HCT116 (cell line): Measurements from ENCODE around the gene YOD1. TPM values are rescaled to one million over a fixed set of nuclear protein-coding genes. Genes with fewer than 3 reads are reported as not detected.

Experiments
- ATAC-seq: fragments of 200-7000 bp; cut with Tn5 transposase; 2 replicates; pipeline ENCODE4 v1.9.1; 2020; ENCODE audit warnings: mild to moderate bottlenecking, moderate library complexity
- BruUV-seq: library from RNA; stranded (reverse); fragments of 400-500 nt; replicated peaks from 2 replicates; lab custom pipeline; 2021; lab: Mats Ljungman, UMichigan
- CTCF ChIA-PET: fragments of 300-600 bp; sonication (Branson Sonifier 250); formaldehyde crosslinking; loops from one replicate; lab custom pipeline; 2021; ENCODE audit warnings: antibody characterized with exemption; lab: Charles Lee
- POLR2A ChIA-PET: fragments of 300-600, 350-600 bp; sonication (Branson Sonifier 250); formaldehyde crosslinking; loops from one replicate; lab custom pipeline; 2021; ENCODE audit warnings: antibody characterized with exemption; lab: Charles Lee
- RAD21 ChIA-PET, 2 experiments: fragments of 300-600 bp; sonication (Branson Sonifier 250); formaldehyde crosslinking; loops; one replicate each; lab custom pipeline; 2023; ENCODE audit warnings: low total read pairs in 2 of 2; ENCODE audit not compliant: uncharacterized antibody in 2 of 2, unreplicated experiment in 2 of 2, low non-redundant PET in 1 of 2; lab: Charles Lee
- DNase-seq: peaks from one replicate; pipeline ENCODE4 v3.0.0-alpha.2; 2010; ENCODE audit warnings: low read depth, low spot score
- H2AFZ ChIP-seq: fragments of 200-600 bp; shearing (Covaris generic), sonication (generic); 2 replicates; pipeline ENCODE4 v1.6.1; 2017; ENCODE audit warnings: low read depth, mixed run types, mixed read lengths, antibody characterized with exemption, low read length; ENCODE audit not compliant: poor library complexity, severe bottlenecking
- H3K27ac ChIP-seq: 2 replicates; pipeline ENCODE4 v1.5.1; 2012; ENCODE audit warnings: low read depth, low read length
- H3K27me3 ChIP-seq: fragments of 200-600 bp; sonication (generic); 2 replicates; pipeline ENCODE4 v1.6.1; 2016; ENCODE audit warnings: mixed run types, low read length, mixed read lengths; ENCODE audit not compliant: insufficient read depth
- H3K36me3 ChIP-seq, 2 experiments: fragments of 200-500 bp in 1 of 2; fragments of 200-600 bp in 1 of 2; sonication (Bioruptor generic) in 1 of 2; sonication (generic) in 1 of 2; 2 replicates each; pipeline versions ENCODE4 v1.5.1 to v1.6.1; 2014 to 2016; ENCODE audit warnings: low read length in 2 of 2, inconsistent platforms in 1 of 2, mixed read lengths in 1 of 2, mixed run types in 1 of 2; ENCODE audit not compliant: insufficient read depth in 2 of 2, control insufficient read depth in 1 of 2
- H3K4me1 ChIP-seq, 2 experiments: fragments of 200-600 bp in 1 of 2; sonication (generic) in 1 of 2; 2 replicates each; pipeline versions ENCODE4 v1.5.1 to v1.6.1; 2012 to 2017; ENCODE audit warnings: low read length in 2 of 2, inconsistent platforms in 1 of 2, mild to moderate bottlenecking in 1 of 2, mixed read lengths in 1 of 2, mixed run types in 1 of 2, moderate library complexity in 1 of 2; ENCODE audit not compliant: insufficient read depth in 2 of 2, control insufficient read depth in 1 of 2
- H3K4me2 ChIP-seq: fragments of 200-600 bp; sonication (generic); 2 replicates; pipeline ENCODE4 v1.6.1; 2017; ENCODE audit warnings: mixed run types, low read length, mixed read lengths
- H3K4me3 ChIP-seq, 2 experiments: fragments of 200-600 bp in 1 of 2; sonication (generic) in 1 of 2; replicated peaks in 1 of 2; 2 replicates each; pipeline ENCODE4 v1.5.1; 2011 to 2016; ENCODE audit warnings: low read length in 2 of 2, control low read depth in 1 of 2, low read depth in 1 of 2, mild to moderate bottlenecking in 1 of 2, mixed read lengths in 1 of 2, mixed run types in 1 of 2
- H3K79me2 ChIP-seq: fragments of 200-600 bp; sonication (generic); 2 replicates; pipeline ENCODE4 v1.6.1; 2017; ENCODE audit warnings: mild to moderate bottlenecking, mixed run types, low read length, moderate library complexity, mixed read lengths; ENCODE audit not compliant: insufficient read depth
- H3K9ac ChIP-seq: fragments of 200-600 bp; sonication (generic); 2 replicates; pipeline ENCODE4 v1.6.1; 2016; ENCODE audit warnings: low read length, mixed read lengths
- H3K9me2 ChIP-seq: fragments of 200-600 bp; sonication (generic), shearing (Covaris generic); 2 replicates; pipeline ENCODE4 v1.6.1; 2017; ENCODE audit warnings: mixed run types, mild to moderate bottlenecking, moderate library complexity; ENCODE audit not compliant: insufficient read depth
- H3K9me3 ChIP-seq, 2 experiments: fragments of 200-500 bp in 1 of 2; fragments of 200-600 bp in 1 of 2; sonication (Bioruptor generic) in 1 of 2; sonication (generic) in 1 of 2; 2 replicates each; pipeline ENCODE4 v1.6.1; 2014 to 2017; ENCODE audit warnings: low read length in 2 of 2, mixed read lengths in 2 of 2, inconsistent platforms in 1 of 2, low read depth in 1 of 2, mild to moderate bottlenecking in 1 of 2, mixed run types in 1 of 2, moderate library complexity in 1 of 2; ENCODE audit not compliant: control insufficient read depth in 1 of 2, insufficient read depth in 1 of 2
- H4K20me1 ChIP-seq: fragments of 200-600 bp; sonication (generic), shearing (Covaris generic); 2 replicates; pipeline ENCODE4 v1.6.1; 2017; ENCODE audit warnings: mixed run types, mild to moderate bottlenecking, moderate library complexity; ENCODE audit not compliant: insufficient read depth
- CEBPB ChIP-seq: IDR thresholded peaks from 2 replicates; pipeline ENCODE4 v1.6.1; 2012; ENCODE audit warnings: low read depth
- CTCF ChIP-seq, 3 experiments: fragments of 200-600 bp in 1 of 3; sonication (generic) in 1 of 3; IDR thresholded peaks in 2 of 3; conservative IDR thresholded peaks in 1 of 3; 2 replicates each; pipeline ENCODE4 v1.5.1; 2012 to 2017; ENCODE audit warnings: low read depth in 2 of 3, low read length in 2 of 3, antibody characterized with exemption in 1 of 3, borderline replicate concordance in 1 of 3, control low read depth in 1 of 3, mild to moderate bottlenecking in 1 of 3, mixed read lengths in 1 of 3, mixed run types in 1 of 3, moderate library complexity in 1 of 3; ENCODE audit not compliant: insufficient read depth in 1 of 3
- ELF1 ChIP-seq: IDR thresholded peaks from 2 replicates; pipeline ENCODE4 v1.6.1; 2012; ENCODE audit warnings: low read depth, borderline replicate concordance
- EZH2phosphoT487 ChIP-seq: fragments of 200-600 bp; IDR thresholded peaks from 2 replicates; pipeline ENCODE4 v1.6.1; 2018; ENCODE audit warnings: antibody characterized with exemption, borderline replicate concordance
- FOSL1 ChIP-seq: IDR thresholded peaks from 2 replicates; pipeline ENCODE4 v1.6.1; 2012; ENCODE audit warnings: low read depth
- POLR2A ChIP-seq: IDR thresholded peaks from 2 replicates; pipeline ENCODE4 v1.7.0; 2011; ENCODE audit warnings: borderline replicate concordance; ENCODE audit not compliant: insufficient read depth, insufficient read length; ENCODE audit errors: extremely low read depth
- POLR2AphosphoS5 ChIP-seq: IDR thresholded peaks from 2 replicates; pipeline ENCODE4 v1.6.1; 2011; ENCODE audit warnings: mild to moderate bottlenecking, low read depth, low read length, moderate library complexity
- SP1 ChIP-seq: IDR thresholded peaks from 2 replicates; pipeline ENCODE4 v1.6.1; 2012; ENCODE audit warnings: low read depth
- SRF ChIP-seq: IDR thresholded peaks from 2 replicates; pipeline ENCODE4 v1.6.1; 2012; ENCODE audit warnings: low read depth
- YY1 ChIP-seq: IDR thresholded peaks from 2 replicates; pipeline ENCODE4 v1.6.1; 2011; ENCODE audit warnings: low read length, low read depth, moderate library complexity, mild to moderate bottlenecking; ENCODE audit not compliant: insufficient replicate concordance; ENCODE audit errors: extremely low read depth
- ZBTB33 ChIP-seq: IDR thresholded peaks from 2 replicates; pipeline ENCODE4 v1.6.1; 2011; ENCODE audit warnings: mild to moderate bottlenecking, low read length, moderate library complexity; ENCODE audit not compliant: insufficient replicate concordance; ENCODE audit errors: extremely low read depth
- ZFX ChIP-seq: fragments of 450-650 bp; IDR thresholded peaks from 2 replicates; pipeline ENCODE4 v1.6.1; 2017
- intact Hi-C: fragments of 100-400 bp; cut with micrococcal nuclease; formaldehyde crosslinking; loops from 2 replicates; pipeline ENCODE4 v1.10.0; 2022
- total RNA-seq: library from RNA; stranded (reverse); gene quantifications from one replicate; pipeline ENCODE4 v1.2.1, GENCODE V29; 2021; ENCODE audit not compliant: unreplicated experiment
- TF ChIP-seq, protein P1 (sequence below): IDR thresholded peaks from 2 replicates; pipeline ENCODE4 v1.6.1; 2012

YOD1 gene
- total RNA-seq, 1 experiment from 2014 or later, result 13.6 TPM

- TF ChIP-seq SP1, result no peak
- TF ChIP-seq ELF1, result no peak
- no peak for TF ChIP-seq ZBTB33
- TF ChIP-seq SRF, result no peak
Observed at GRCh38 chr1:207009945-207010344, 41.1 kb downstream of the YOD1 start (continued).

DNA sequence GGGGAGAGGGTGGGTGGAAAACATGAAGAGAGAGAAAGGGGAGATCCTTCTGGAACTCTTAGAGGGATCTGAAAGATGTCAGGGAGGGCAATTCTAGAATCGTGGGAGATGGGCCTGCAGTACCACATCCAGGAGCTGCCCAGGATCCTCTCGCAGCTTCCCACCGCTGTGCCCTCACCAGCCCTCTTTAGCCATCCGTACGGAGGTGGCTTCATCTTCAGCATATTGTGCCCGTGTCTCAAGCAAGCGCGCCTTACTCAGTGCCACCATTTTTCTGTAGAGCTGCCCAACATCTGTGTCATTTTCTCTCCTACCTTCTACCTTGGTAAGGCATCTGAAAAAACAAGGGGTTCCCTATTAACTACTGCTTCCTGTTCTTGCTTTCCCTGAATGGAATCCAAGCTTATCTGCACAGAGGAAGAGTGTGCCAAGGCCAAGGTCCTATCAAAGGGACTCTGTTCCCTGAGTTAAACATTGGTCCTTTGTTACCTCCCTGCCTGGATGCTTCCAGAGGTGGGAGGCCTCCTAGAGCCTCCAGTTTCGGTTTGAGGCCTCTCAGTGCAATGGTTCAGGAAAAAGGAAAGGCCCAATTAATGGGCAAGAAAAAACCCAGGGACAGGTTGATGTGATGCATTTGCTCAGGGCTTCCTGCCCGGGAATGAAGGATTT is 41.7 kb downstream of the YOD1 start:
- H3K9me2 ChIP-seq, result no peaks in the 10 kb centered on the region
- no peak overlapping the region for H2AFZ ChIP-seq
- no peaks in the 10 kb centered on the region; a peak in 1 of 4 replicates for H3K9me3 ChIP-seq
- H3K9ac ChIP-seq, result no peak overlapping the region
- H3K4me3 ChIP-seq, result no peak overlapping the region
- CTCF ChIA-PET, result no interaction called here
- RAD21 ChIA-PET, result no interaction called here
- no peaks in the 10 kb centered on the region for H4K20me1 ChIP-seq
- POLR2A ChIA-PET, result no interaction called here
- H3K79me2 ChIP-seq, result no peaks in the 10 kb centered on the region
- H3K4me1 ChIP-seq, result peaks cover 16 to 63% of the 10 kb centered on the region in 2 experiments
- no peak overlapping the region for H3K27ac ChIP-seq
- no peak overlapping the region for H3K4me2 ChIP-seq
- H3K36me3 ChIP-seq, result no peaks in the 10 kb centered on the region
- H3K27me3 ChIP-seq, result no peaks in the 10 kb centered on the region
- DNase-seq (no peak), ATAC-seq (no peak)
- TF ChIP-seq YY1 (no peak), CTCF (IDR thresholded peaks at IDR 0.05 in 2 of 3, conservative IDR thresholded peaks at IDR 0.05 in 1 of 3; ENCODE audit: borderline replicate concordance in 1 of 3, insufficient read depth in 1 of 3, low read depth in 2 of 3, low read length in 2 of 3) (no peak), POLR2AphosphoS5 (no peak), CEBPB (no peak), POLR2A (no peak), ZBTB33 (no peak), EZH2phosphoT487 (no peak), ZFX (no peak), SRF (no peak), FOSL1 (no peak), ELF1 (no peak)
- TF ChIP-seq, protein P1, sequence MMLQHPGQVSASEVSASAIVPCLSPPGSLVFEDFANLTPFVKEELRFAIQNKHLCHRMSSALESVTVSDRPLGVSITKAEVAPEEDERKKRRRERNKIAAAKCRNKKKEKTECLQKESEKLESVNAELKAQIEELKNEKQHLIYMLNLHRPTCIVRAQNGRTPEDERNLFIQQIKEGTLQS, result no peak
- BruUV-seq, result no TSS peak
- intact Hi-C loops, result no loop called here
